MV-4-11 (cell line): Measurements from ENCODE around the gene LY9.
"Not testable (repeated sequence)": the region's sequence is repeated elsewhere in the genome, so short reads cannot be mapped to it uniquely, and the experiment has no call there.

ENCODE experiments used
- DNase-seq: peaks from one replicate; lab custom pipeline; 2025; lab: John Stamatoyannopoulos, UW

The LY9 gene

DNA sequence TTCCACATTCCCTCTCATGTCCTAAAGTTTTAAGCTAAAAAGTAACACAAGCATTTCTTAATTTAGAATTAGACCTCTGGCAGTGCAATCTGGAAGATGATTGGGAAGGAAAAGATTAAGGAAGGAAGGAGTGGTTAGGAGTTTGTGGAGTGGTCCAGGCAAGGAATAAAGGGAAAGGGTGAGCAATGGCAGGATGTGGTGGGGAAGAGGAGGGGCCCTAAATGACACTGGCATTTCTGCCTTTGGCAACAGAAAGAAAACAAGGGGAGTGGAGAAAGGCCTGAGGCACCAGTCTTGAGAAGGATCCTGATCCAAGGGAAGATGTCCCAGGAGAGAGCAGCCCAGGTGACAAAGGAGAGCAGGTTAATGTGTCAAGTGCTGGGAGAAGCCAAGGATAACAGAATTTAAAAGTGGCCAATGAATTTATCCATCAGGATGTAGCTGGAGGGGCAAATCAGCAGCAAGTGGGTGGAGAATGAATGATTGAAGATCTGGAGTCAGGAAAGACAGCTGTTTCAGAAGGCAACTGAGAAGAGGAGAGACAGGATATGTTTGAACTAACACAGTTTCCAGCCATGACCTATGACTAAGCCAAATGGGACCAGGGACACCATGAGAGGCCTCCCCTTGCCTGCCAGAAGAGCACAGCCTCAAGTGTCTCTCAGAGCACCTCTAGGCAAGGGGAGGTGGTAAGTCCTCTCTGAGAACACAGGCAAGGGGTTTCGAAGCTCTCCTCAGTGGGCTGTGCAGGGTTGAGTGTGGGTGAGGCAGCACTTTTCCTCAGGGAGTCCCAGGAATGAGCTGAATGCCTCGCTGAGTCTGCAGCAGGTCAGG, 20.9 kb upstream of the LY9 start:
- DNase-seq = no peak

GRCh38 chr1:160776178-160776577, 19.8 kb upstream of the LY9 start:
- DNase-seq = peak; percentile 71

GRCh38 chr1:160777486-160778089, 18.4 kb upstream of the LY9 start:
- DNase-seq = no peak

DNA sequence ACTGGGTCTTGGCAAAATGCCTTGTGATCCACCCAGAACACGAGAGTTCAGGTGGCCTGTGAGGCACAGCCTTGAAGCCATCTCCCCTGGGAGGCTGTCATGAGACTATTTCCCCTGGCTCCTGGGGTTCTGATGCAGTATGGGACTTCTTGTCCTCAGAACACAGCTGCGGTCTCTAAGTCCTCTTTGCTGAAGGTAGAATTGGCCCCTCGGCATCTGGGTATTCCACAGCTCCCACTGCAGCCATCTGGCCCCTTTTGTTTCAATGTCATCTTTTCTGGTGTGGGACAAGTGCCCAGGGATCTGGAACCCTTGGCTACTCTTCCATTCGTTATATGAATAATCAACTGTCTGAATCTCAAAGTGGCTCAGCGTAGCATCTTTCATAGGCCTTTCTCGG, 17.0 kb upstream of the LY9 start:
- DNase-seq = no peak

DNA sequence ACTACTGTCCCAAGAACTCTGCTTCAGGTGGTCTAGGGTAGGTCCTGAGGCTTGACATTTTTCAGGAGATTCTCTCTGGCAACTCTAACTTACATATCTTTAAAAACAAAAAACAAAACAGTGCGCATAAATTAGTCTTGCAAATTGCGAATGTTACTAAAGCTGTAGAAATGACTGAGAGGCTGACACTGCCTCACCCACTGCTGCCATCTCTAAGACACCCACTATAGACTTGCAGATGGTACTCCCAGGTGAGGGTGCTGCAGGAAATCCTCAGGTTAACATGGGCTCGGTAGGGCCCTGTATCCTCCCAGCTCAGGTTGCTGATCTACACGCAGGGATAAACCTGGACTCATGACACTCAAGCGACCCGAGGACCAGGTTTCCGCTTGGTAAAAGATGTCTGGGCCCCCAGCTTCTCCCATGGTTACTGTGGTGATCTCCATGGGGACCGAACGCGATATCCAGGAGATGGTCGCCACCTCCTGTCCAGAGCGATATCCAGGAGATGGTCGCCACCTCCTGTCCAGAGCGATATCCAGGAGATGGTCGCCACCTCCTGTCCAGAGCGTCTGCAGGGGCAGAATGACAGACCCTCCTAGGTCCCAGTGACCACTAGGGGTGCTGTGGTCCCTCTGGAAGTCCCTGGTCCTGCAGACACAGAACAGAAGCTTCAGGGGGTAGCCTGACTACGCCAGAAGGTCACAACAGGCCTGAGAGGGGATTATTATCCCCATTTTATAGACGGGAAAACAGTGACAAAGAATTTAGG, 16.2 kb upstream of the LY9 start:
- no peak for DNase-seq

DNA sequence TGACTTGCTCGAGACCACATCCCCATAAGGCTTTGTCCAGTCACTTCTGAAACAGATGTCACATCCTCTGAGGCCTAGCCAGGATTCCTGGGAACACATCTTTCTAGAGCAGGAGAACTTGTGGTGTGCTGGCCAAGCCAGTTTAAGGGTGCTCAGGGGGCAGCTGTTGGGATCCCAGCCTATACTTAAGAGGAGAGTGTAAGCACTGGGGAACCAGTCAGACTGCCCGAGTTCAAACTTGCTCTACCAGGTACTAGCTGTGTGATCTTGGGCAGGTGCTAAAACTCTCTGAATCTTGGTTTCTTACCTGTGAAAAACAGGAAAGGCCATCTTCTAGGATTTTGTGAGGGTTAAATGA, 15.6 kb upstream of the LY9 start:
- no peak for DNase-seq

GRCh38 chr1:160781186-160781766, 14.7 kb upstream of the LY9 start:
- no peak for DNase-seq

GRCh38 chr1:160781914-160782689, 13.9 kb upstream of the LY9 start:
- DNase-seq = peak; percentile 94

GRCh38 chr1:160782988-160783765, 12.8 kb upstream of the LY9 start:
- not testable (repeated sequence) for DNase-seq

DNA sequence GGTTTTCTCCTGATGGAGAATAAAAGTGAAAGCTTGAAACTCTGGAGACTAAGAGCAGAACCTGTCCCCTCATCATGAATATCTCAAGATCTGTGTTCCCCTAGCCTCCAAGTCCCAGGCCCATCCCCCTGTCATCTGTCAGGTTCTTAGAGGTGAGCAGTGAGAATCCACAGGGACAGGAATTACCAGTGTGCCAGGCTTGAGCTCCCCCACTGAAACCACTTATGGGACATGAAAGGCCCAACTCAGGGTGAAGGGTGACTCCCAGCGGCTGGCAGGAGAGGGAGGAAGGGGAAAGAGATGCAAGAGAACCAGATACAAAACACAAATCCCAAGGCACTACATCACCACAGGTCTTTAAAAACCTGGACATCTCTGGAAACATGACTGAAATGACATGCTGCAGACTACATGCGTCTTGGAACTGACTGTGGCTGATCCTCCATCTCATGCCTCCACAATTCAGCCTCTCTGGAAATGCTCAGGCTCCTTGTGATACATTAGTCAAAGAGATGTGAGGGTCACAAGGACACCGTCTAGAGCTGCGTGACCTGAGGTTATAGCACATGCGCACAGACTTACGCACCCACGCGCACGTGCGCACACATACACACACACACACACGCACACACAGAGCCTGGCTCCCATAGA, 6.8 kb upstream of the LY9 start:
- no peak for DNase-seq

DNA sequence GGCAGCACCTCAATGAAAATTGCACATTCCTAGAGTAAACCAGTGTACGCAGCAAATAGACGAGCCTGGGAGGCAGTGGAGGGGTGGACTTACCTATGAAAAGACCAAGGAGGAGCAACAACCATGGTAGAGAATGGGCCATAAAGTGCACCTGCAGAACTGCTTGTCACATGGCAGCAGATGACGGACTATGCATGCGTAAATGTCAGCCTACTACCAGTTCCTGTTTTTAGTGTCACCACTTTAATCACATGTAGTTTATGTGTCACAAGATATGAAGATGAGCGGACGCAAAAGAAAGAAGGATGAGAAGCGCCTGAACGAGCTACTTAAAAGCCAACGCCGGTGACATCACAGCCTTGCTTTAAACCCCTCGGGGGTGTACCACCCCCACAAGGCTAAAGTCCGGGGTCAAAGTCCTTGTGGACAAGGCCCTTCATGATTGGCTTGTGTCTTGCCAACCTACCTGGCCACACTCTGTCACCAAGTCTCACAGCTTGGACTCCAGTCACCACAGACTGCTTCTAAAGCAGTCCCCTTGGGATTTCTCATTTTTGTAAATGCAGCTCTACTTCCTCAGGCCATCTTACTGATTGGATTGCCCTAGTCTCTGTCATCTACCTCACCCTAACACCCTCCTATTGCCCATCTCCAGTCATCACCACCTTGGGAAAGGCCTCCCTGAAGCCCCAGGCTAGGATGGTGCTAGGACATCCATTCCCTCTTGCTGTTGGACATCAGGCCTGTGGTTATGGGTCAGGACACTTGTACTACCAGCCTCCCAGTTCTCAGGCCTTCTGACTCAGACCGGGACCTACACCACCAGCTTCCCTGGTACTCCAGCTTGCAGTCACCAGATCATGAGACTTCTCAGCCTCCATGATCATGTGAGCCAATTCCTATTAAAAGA, 6.0 kb upstream of the LY9 start:
- DNase-seq = peak; percentile 81

GRCh38 chr1:160794376-160794775, 1.6 kb upstream of the LY9 start:
- peak; percentile 34 for DNase-seq

DNA sequence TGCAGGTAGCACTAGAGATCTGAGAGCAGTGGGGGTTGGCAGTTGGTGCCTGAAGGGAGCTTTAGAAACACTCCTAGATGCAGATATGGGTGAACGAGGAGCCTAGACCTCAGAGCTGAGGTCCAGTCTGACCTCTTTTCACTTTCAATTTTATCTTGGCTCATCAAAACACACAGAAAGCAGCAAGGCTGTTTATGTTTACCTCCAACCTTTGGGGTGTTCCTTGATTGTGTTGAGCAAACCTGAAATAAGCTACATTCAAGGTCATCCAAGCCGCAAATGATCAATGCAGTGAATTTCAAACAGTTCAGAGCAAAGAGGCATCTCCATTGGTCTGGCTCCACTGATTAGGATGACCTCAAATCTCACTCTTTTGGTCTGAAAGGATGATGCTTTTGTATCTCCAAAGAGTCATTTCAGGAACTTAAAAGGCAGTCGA, 1.3 kb downstream of the LY9 start:
- DNase-seq = no peak

DNA sequence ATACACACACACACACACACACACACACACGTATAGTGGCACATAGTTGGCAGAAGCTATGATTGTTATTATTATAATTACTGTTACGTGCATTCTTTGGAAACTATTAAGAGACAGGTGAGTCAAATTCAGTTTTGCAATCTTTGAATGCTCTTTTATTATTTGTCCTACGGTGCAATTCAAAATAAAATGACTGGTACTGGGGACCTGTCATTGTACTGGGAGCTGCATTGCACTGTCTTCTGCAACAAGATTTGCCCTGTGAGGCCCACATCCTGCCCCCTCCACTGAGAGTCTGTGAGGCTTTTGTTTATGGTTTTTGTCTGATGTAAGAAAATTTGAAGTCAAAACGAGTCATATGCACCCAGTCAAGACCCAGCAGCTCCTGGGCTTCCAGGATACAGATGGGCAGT, 1.9 kb downstream of the LY9 start:
- DNase-seq = peak; percentile 58

- DNase-seq = no peak
Observed at GRCh38 chr1:160798439-160798838, 2.5 kb downstream of the LY9 start.

GRCh38 chr1:160799641-160800040, 3.7 kb downstream of the LY9 start:
- DNase-seq = no peak

DNA sequence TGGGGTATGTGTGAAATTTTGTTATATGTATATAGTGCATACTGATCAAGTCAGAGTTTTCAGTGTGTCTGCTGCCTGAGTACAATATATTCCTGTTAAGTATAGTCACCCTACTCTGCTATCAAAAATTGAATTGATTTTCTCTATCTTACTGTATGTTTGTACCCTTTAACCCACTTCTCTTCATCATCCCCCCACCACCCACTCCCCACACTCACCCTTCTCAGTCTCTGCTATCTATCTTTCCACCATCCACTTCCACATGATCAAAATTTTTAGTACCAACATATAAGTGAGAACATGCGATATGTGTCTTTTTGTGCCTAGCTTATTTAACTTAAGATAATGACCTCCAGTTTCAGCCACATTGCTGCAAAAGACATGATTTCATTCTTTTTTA, 4.2 kb downstream of the LY9 start:
- no peak for DNase-seq

GRCh38 chr1:160800645-160801408, 4.9 kb downstream of the LY9 start:
- DNase-seq = peak; percentile 47
